NCI-H748 (cell line): ENCODE data around the gene TOR3A.
"Not testable (repeated sequence)": the region's sequence is repeated elsewhere in the genome, so short reads cannot be mapped to it uniquely, and the experiment has no call there.

Experiments
- DNase-seq: peaks from one replicate; lab custom pipeline; 2025; ENCODE audit not compliant: unreplicated experiment; lab: John Stamatoyannopoulos, UW

TOR3A gene

DNA sequence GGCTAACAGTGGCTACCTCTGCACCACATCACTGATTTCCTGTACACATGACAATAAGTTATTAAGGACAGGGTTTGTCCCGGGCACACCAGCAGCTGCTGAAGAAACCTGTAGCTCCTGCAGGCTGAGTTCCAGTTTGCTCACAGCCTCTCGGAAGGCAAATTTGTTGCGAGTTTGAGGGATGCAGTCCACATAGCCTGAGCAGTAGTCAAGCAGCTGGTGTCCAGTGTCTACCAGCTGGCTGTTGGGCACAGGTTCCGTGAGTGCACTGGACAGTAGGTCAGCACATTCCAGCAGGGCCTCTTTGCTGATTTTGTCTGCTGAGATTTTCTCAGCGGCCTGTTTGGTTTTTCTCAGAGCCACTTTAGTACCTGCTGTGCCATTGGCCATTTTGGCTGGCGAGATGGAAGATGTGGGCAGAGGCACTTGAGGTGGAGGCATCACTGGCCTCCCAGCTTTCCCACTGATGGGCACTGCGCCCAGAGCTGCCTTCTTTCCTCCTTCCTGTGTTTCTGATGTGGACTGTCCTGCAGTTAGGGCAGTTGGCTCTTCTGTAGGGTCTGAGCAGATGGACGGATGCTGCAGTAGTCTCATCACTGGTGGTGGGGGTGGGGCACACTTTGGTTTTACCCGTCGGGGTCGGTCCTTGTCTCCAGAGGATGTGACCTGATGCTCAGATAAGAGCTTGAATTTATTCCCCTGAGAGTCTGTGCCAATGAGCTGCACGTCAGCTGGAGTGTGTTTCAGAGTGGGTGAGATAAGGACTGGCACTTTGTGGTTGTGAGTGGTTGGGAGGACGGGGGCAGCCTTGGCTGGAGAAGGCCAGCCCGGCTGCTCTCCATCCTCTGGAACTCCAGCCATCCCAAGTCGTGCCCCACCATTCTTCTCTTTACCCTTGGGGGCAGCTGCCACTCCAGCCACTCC, 26.1 kb downstream of the TOR3A start:
- no peak for DNase-seq

DNA sequence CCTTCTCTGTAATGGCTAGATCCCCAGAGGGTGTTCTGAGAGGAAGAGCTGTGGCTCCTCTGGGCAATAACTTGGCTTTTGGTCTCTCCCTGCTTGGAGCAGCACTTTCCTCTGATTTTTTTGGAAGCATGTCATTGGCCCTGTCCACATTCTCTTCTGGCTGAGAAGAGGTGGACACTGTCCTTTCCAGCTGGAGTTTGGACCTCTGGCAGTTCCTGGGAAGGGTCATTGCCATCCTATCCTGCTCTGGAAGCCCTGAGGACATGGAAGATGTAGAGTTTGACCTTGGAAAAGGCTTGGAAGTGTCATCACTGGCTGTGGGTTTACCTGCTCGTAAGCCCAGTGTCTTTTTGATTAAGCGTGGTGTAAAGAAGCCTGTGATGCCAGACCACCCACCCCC, 26.8 kb downstream of the TOR3A start:
- no peak for DNase-seq

DNA sequence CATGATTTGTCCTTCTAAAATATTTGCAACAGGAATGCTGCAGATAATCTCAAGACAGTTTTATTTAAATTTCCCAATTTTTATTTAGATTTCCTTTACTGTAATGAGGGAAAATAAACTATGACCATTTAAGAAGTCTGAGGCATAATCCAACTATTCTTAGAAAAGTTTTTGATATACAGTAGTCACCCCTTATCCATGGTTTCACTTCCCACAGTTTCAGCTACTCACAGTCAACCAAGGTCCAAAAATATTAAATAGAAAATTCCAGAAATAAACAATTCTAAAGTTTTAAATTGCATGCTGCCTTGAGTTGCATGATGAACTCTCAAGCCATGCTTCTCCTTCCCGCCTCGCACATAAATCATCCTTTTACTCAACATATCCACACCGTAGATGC, 33.3 kb downstream of the TOR3A start:
- DNase-seq, result no peak

DNA sequence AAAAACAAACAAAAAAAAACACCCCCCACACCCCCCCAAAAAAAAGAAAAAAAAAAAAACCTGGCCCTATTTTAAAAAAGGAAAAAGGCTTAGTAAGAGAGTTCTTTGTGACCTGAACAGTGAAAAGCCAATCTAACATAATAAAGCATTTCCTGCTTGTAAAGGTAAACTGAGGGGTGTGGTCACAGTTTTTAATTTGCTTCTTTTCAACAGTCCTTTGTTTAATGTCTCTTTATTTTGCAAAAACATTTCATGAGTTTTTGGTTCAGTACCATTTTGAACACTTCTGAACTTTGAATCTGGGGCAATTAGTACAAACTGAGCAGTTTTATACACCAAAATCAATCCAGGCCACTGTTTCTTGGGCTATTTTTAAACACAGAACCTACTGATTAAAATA, 37.6 kb downstream of the TOR3A start:
- peak; percentile 42 for DNase-seq

DNA sequence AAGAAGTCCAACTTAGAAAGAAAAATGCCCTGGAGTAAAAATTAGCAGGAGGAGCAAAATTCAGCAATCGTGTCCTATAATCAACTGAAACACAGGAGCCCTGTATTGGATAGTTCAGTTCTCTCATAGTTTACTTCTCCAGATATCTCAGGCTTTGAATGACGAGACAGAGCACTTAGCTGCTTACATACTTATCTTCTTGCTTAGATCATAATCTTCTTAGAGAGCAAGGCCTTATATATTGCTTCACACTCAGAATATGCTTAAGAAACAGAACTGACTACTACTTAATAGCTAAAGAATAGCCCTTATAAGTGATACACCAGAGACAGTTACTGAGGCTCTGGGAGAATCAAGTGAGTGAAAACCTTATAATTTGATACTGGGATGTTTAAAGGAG, 38.9 kb downstream of the TOR3A start:
- DNase-seq, result no peak

DNA sequence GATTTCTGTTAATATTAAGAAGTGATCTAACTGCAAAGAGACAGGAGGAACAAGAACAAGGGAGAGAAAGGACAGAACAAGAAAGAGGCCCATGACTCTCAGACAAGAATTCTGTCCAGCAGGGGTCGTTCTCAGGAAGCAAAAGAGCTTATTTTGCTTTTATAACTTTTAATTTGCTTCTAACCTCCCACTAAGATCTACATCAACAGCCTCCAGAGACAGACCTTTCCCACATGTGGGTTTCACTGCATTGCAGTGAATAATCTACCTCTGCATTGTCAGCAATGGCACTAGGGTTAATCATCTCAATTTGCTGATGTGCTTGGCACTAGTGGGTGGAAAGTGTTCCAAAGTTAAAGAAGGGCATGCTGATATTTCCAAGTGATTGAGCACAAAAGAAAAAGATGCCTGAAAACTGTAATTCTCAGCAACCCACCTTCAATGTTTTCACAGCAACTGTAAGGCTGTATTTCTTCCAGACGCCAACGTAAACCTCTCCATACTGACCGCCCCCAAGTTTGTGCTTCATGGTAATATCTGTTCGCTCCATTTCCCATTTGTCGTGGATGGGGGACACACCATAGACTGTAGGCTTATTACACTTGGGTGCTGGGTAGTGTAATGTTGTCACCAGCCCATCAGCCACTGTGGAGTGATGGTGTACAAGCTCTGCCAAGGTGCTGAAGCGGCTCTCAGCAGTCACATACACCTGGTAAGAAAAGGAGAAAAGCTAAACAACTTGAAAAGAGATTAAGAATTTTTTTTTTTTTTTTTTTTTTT, 39.5 kb downstream of the TOR3A start:
- DNase-seq, result no peak

DNA sequence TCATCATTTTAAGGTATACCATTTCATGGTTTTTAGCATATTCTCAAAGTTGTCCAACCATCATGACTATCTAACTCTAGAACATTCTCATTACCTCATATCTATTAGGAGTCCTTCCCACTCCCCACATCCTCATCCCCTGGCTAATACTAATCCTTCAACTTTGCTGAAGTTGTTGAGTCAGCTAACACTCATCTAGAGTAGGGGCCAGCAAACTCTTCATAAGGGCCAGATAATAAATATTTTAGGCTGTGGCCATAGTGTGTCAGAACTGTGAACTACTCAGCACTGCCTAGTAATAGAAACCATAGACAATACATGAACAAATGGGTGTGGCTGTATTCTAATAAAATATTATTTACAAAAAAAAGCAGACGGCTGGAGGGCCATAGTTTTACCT, 43.0 kb downstream of the TOR3A start:
- DNase-seq, result no peak

DNA sequence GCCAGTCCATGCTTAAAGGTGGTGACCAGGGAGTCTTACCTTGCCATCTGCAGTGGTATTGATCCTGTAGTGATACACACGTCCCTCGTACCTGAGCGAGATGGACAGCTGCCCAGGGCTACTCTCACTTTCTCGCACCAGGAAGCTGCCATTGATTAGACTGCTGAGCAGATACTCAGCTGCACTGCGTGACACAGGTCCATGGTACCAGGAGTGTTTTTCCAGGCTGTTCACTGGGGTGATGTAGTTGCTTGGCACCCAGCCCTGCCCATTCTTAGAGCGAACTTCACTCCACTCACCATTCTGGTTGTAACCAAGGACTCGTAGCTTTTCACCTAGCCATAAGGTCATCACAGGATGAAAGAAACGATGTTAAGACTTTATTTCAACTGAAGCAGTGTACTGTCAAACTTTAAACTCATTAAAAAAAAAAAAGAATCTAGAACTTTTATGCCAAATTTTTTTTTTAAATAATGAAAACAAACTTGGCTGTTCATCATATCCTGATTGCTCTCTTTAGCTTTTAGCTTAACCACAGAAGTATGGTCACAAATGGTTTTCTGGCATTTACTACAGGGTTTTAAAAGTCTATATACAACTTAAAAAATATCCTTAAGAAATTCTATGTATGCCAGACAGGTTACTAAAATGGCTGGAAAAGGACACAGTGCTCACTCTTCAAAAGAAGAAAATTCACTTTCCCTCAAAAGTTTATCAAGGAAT, 44.6 kb downstream of the TOR3A start:
- DNase-seq, result no peak

DNA sequence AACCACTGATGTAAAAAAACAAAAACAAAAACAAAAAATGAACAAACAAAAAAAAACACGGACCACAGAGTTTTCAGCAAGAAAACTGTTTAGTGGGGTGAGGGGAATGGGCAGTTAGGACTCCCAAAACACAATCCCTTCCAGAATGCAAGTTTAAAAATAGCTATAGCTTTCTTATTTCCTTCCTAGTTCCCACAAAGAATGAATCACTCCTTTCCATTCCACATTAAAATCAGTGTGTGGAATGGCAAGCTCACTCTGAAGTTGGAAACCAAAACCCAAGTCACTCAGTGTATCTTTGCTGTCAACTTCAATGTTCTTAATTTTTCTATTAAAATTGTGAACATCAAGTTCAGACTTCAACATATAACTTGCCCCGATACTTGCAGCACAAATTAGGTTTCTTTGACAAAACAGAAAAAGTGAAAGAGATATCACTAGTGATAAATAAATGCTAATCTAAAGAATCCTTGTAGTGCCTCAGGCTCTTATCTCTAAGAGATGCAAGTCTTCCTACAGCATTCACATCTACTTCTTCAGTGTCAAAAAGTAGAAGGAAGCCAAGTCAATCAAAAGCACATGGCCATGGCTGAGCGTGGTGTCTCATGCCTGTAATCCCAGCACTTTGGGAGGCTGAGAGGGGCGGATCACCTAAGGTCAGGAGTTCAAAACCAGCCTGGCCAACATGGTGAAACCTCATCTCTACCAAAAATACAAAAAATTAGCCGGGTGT, 45.5 kb downstream of the TOR3A start:
- no peak for DNase-seq

DNA sequence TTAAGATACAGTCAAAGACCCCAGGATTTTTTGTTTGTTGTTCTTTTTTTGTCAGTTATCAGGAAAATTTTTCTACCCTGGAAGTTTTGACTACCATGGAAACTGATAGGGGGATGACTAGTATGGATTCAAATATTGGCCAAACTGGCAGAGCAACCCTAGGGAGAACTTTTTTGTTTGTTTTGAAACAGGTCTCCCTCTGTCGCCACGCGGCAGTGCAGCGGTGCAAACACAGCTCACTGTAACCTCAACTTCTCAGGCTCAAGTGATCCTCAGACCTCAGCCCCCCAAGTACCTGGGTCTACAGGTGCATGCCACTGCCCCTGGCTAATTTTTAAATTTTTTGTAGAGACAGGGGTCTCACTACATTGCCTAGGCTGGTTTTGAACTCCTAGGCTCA, 46.6 kb downstream of the TOR3A start:
- no peak for DNase-seq

DNA sequence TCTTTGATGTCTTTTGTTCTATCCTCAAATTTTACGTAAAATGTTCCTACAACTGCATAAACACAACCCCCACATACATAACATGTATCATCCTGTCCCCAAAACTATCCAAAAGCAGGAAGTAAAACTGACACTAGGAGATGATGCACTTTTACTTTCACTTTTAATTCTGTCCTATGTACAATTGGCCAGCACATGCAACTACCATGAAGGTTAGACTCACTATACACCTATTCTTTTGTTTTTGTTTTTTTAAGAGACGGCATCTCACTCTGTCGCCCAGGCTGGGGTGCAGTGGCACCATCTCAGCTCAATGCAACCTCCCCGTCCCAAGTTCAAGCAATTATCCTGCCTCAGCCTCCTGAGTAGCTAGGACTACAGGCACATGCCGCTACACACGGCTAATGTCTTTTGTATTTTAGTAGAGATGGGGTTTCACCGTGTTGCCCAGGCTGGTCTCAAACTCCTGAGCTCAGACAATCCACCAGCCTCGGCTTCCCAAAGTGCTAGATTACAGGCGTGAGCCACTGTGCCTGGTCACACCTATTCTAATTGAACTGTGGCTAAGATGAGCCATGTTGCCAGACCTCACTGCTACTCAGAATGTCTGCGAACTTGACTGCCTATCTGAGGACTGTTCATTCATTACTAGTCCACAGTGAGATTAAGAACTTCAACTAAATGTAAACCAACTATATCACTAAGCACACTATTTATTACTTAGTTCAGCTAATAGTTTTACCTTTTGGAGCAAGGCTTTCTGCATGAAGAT, 48.0 kb downstream of the TOR3A start:
- DNase-seq, result no peak

DNA sequence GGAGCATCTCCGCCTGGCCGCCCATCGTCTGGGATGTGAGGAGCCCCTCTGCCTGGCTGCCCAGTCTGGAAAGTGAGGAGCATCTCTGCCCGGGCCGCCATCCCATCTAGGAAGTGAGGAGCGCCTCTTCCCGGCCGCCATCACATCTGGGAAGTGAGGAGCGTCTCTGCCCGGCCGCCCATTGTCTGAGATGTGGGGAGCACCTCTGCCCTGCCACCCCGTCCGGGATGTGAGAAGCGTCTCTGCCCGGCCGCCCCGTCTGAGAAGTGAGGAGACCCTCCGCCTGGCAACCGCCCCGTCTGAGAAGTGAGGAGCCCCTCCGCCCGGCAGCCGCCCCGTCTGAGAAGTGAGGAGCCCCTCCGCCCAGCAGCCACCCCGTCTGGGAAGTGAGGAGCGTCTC, 53.3 kb downstream of the TOR3A start:
- not testable (repeated sequence) for DNase-seq

DNA sequence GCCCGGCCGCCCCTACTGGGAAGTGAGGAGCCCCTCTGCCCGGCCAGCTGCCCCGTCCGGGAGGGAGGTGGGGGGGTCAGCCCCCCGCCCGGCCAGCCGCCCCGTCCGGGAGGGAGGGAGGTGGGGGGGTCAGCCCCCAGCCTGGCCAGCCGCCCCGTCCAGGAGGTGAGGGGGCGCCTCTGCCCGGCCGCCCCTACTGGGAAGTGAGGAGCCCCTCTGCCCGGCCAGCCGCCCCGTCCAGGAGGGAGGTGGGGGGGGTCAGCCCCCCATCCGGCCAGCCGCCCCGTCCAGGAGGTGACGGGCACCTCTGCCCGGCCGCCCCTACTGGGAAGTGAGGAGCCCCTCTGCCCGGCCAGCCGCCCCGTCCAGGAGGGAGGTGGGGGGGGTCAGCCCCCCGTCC, 53.8 kb downstream of the TOR3A start:
- DNase-seq, result not testable (repeated sequence)

DNA sequence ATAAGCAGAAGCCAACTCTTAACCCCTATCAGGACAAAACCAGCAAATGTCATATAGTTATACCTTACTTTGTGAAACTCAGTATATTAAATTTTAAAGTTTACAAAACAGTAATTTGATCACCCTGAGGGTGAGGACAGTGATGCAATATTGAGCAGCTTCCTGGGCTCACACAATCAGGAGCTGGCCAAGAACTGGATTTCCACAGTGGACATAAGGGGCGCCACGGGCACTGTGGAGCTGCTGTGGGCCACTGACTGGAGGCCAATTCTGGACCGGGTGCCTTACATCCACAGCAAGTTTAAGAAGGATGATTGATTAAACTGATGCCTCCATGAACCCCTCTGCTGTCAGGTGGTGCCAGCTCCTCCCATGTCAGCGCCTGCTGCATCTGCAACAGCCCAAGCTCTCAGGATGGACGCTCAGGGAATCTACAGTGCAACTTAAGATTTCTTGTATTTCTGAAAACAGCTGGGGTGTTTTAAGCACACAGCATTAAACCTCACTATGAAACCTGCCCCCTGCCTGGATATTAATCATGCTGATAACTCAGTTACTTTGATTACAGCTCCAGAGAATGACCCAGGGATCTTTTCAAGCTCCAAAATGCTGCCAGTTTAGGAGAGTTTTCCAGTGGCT, 55.9 kb downstream of the TOR3A start:
- no peak for DNase-seq

DNA sequence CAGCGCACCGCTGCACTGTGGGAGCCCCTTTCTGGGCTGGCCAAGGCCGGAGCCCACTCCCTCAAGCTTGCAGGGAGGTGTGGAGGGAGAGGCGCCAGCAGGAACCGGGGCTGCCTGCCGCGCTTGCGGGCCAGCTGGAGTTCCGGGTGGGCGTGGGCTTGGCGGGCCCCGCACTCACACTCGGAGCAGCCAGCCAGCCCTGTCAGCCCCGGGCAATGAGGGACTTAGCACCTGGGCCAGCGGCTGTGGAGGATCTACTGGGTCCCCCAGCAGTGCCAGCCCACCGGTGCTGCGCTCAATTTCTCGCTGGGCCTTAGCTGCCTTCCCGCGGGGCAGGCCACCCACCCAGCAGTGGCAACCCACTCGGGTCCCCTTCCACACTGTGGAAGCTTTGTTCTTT, 56.9 kb downstream of the TOR3A start:
- DNase-seq, result not testable (repeated sequence)

DNA sequence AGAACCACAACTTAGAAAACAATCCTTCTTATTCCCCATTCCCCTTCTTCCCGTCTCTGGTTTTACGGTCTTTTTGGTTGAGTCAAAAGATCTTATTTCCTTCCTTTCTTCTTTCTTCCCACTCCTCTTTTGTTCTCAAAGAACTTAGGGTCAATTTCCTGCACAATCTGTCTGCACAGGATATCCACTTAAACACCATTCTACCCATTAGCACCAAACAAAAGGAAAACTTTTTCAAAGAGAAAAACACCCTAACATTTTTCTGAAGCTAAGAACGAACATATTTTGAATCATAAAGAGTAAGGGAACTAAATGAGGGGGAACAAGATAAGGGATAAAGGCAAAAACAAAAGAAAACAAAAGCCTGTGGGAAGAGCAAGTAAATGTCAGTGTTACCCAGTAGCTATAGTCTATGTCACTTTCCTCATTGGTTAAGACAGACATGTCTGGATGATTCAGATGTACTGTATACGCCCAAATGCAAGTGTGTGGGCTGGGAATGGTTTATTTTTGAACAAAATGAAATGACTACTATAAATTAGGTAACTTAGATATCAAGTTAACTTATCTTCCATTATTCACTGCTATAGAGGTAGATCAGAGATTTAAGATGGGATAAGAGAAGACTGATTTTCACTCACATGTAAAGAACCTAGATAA, 59.9 kb downstream of the TOR3A start:
- DNase-seq, result no peak

DNA sequence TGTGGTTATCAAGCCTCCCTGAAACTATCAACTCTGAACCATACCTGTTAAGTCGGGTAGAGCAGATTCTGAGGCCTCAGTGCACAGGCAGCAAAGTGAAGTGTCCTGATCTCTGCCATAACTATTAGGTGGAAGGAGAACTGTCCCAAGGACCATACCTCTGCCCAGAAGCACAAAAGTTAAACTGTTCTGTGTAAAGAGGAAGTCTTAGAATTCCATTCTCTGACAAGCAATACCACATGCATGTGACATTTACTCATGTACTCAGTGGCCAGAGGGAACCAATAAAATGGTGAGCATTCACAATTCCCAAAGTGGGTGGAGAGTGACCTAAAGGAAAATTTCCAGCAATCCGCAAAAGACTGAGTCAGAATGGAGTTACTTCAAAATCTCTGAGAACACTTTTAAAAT, 61.0 kb downstream of the TOR3A start:
- DNase-seq, result no peak

DNA sequence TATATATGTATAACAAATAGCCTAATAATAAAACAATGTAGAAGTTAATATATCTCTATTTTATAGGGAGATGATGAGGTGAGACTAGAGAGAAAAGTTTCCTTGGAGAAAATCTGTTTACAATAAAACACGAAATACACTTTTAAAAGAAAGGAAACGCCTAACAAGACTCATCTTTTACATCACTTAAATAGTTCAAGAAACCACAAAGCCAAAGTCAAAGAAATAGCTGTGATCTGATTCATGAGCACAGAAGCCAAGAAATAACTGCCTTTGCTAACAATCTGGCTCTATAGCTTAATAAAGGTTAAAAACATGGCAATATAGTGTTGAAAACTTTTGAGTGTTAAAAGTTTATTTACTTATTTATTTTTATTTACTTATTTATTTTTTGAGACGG, 61.5 kb downstream of the TOR3A start:
- no peak for DNase-seq

DNA sequence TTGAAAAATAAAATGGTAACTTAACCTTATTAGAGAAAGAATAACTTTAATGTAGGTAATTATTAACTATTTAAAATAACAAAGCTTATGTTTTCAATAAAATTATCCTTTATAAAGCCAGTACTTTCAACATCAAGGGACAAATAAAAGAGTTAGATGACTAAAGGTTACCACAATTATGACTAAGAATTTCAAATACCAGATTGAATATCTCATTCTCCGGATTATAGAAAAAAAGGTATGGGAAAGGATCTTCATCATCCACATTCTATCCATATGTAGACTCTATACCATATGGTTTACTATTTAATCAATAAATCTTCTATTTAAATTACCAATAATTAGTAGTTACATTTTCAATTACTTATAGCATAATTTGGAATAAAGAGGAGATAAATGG, 62.8 kb downstream of the TOR3A start:
- no peak for DNase-seq
